NCI-H1092 treated with DMSO at 0.1 percent for 48 hours (cell line): ENCODE results near the gene VPS41.

Experiments used
- DNase-seq: peaks from one replicate; lab custom pipeline; 2025; lab: John Stamatoyannopoulos, UW

VPS41 gene

DNA sequence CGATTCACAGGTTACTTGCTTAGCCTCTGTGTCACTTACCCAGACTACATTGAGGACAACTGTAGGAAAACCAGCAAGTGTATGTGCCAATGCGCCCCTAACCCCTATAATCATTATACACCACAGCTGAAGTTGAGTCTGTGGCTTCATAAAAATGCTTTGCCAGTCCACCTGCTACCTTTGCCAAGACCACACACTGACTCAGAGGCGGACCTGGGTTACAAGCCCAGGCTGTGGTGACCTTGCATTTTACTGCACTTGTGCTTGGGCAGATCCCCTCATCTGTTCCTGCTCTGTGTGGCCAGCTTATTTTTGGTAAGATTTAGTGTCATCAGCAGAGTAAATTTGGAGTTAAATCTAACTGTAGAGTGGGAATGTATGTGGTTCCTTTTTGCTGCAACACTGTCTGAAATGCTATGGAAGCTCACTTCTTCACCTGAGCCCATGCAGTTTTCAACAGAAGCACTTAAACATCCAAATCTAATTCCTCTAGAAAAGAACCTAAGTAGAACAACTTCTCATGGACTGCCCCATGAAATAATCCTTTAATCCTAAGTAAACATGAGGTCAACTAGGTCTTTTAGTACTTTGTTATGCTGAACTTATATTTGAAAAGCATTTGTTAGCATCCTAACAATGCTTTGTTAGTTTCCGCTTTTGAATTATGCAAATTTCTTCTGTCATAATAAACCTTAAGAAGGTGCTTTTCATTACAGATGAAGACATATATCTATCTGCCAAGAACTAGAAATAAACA lies 181.6 kb downstream of the VPS41 start:
- no peak for DNase-seq

DNA sequence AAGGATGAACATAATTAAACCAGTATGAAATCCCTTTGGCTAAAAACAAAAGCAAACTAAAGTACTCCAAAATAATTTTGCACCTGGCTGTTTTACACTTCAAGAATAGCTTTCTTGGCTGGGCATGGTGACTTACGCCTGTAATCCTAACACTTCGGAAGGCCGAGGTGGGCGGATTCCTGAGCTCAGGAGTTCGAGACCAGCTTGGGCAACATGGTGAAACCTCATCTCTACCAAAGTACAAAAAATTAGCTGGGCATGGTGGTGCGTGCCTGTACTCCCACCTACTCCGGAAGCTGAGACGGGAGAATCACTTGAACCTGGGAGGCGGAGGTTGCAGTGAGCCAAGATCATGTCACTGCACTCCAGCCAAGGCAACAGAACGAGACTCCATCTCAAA lies 185.7 kb downstream of the VPS41 start:
- DNase-seq: no peak

DNA sequence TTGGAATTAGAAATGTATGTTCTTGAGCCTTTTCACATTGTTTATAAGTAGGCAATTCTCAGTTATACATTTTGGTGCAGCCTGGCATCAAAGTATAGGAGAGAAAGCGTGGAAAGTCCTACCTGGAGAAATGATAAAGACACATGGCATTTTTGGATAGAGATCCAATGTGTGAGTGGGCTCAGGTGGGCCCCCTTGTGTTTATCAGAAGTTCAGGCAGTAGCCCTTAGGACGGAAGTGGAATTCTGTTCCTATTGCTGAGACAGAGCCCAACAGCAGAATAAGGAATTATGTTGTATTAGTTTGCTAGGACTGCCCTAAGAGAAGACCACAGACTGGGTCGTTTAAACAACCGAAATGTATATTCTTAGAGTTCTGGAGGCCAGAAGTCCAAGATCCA lies 192.6 kb downstream of the VPS41 start:
- no peak for DNase-seq

DNA sequence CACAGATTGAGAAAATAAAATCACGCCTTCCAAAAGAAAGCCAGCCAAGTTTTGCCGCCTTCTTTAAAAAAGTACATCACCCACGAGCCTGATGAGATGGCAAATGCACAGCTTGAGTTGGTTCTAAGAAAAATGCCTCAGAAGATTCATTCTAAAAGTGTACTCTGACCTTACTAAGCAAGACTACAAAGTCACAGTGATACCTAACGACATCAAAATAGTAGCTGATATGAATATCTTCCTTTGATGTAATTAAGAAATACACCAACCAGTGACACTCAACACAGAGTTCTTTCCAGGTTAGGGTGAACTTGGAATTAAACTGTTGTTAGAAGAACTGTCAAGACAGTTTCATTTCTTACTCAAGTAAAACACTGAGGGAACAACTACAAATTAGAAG lies 199.9 kb downstream of the VPS41 start:
- DNase-seq: no peak

DNA sequence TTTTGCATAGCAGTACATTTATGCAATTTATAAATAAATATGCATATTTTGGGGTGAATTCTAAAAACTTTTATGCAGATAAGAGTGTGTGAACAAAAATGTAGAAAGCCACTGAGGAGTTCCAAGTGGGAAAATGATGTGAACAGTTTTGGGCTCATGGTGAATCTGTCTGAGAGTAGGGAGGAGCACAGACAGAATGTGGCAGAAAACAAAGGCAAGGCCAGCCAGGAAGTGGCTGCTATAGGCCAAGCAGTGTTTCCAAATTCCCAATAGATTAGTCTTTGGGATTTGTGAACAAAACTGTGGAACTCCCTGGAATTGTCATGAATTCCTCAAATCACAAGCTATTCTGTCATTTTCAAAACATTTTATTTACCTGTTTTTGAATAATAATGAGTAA lies 204.2 kb downstream of the VPS41 start:
- DNase-seq: no peak

DNA sequence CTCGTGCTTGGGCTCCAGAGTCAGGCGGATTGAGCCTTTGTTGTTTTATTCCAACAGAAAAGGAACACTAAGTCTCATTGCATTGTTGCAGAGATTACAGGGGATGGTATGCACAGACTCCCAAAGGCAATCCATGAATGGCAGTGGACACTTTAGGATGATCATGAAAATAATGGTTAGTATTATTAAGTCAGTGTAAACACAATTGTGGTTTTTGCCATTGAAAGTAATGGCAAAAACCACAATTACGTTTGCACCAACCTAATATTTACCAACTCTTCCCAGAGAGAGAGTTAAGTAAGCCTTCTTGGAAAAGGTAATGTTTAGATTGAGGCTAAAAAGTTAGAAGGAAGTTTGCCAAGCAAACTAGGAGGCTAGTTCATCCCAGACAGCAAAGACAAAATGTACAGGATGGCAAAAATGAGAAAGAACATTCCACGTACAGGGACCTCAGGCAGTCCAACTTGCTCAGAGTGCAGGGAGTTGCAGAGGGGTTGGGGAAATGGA lies 204.9 kb downstream of the VPS41 start:
- DNase-seq: no peak

DNA sequence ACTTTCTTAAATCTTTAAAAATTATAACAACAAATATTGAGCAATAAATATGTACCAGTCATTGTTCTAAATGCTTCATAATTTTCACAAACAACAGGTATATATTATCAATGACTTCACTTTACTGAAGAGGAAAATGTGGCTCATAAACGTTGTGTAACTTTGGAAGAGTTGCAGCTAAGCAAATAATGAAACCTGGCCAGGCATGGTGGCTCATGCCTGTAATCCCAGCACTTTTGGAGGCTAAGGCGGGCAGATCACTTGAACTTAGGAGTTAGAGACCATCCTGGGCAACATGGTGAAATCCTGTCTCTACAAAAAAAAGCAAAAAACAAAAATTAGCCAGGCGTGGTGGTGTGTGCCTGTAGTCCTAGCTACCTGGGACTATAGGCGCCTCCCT lies 205.9 kb downstream of the VPS41 start:
- DNase-seq: no peak

DNA sequence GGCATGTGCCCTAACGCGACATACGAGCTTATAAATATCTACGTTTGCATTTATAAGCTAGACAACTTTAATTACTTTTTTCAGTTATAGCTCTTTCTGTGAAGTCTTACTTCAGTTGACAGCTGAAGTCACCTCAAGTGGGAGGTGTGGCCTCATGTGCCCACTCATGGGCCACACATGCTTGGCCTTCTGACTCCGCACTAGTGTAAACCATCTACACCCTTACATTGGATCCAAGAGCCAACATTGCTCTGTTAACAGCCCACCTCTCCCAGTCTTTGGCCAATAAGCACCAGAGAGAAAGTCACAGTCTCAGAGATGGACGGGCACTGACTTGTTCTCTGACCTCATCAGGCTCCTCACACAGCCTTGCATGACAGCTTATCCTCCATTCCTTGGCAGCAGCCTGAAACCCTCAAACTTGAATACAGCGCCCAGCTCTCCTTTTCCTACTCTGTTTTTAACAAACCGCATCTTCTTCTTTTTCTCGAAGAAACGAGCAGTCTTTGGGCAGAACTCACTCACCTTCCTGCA lies 206.9 kb downstream of the VPS41 start:
- no peak for DNase-seq

DNA sequence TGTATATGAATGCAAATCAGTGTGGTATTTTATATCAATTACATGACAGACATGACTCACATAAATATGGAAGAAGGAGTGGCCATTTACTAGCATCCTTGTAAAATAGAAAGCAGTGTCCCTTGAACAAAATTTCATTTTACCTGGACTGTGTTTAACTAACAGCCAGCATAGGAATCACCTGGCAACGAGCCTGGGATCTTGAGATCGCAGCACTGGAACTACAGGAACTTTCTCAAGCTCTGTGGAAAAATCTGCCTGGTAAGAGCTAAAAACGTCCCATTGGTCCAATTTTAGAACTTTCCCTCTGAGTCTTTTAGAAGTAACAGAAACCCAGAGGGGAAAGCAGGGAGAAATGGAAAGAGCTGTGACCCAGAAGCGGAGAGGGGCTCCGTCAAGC lies 208.9 kb downstream of the VPS41 start:
- no peak for DNase-seq

DNA sequence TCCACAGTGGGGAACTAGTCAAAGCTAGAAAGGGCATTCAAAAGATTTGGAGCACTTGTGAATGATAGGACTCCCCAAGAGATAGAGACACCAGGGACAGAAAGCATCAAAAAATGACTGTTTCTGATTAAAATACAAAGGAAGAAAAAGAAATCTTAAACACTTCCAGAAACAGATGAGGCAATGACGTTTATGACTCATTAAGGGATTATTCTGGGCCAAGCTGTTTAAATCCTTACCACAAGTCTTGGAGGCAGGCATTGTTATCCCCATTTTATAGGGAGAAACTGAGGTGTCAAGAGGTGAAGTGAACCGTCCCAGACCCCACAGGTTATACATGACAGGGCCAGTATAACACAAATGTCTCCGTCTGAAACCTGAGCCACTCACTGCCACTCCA lies 209.5 kb downstream of the VPS41 start:
- DNase-seq: no peak

DNA sequence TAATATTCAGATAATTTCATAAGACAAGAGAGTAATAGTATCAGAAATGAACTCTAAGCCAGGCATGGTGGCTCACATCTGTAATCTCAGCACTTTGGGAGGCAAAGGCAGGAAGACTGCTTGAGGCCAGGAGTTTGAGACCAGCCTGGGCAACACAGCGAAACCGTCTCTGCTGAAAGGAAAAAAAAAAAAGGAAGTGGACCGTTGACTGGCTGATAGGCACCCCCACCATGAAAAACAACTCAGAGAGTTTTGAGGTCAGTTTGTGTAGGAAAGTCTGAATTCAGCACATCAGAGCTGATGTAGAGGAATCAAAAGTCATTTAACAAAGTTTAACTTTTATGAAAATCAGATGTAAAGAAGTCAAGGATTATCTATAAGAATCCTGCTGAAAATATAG lies 214.7 kb downstream of the VPS41 start:
- DNase-seq: no peak

DNA sequence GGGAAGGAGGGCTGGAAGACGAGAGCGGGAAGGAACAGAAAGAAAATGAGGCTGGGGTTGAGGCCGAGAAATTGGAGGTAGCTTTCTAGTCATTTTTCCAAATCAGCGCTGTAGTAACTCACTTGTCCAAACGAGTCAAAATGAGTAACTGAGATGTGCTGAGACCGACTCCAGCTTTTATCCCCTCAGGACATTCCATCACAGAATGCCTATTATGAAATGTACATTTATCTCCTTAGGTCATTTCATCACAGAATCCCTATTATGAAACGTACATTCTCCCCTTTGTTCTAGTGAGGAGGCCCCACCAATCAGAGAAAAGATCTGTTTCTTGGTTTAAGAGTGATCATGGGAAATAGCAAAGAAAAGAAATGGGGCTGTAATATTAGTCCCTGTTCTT lies 222.1 kb downstream of the VPS41 start:
- no peak for DNase-seq

DNA sequence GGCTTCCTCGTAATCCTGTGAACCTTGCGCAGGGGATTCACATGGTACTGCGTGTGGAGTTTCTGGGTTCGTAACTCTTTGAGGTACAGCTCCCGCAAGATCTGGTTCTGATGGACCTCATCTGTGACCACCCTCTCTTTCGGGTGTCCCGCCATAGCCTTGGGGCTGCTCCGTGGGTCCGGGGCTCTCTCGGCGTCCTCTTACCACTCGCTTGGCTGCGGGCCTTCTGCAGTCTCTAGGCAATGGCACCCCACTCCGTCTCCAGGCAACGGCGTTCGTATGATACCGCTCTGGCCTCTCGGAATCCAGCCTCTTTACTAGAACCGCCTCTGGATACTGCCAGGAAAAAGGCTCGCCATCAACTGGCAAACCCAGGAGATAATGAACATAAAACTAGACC lies 223.1 kb downstream of the VPS41 start:
- DNase-seq: no peak

DNA sequence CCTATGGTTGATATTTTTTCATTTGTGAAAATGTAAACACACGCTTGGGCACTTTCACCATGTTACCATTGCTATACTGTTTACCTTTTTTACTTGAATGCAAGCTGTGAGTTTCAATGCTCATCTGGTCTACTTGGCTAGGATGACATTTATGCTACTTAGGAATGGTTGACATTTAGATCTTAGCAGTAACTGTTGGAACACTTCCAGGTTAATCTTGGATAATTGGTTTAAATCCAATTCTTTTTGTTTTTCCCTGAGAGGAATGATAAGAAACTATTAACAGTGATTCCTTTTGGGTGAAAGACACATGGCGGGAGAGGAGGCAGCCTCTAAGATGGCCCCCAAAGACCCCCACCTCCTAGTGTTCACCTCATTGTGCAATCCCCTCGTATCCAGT lies 226.4 kb downstream of the VPS41 start:
- DNase-seq: peak; percentile 93

DNA sequence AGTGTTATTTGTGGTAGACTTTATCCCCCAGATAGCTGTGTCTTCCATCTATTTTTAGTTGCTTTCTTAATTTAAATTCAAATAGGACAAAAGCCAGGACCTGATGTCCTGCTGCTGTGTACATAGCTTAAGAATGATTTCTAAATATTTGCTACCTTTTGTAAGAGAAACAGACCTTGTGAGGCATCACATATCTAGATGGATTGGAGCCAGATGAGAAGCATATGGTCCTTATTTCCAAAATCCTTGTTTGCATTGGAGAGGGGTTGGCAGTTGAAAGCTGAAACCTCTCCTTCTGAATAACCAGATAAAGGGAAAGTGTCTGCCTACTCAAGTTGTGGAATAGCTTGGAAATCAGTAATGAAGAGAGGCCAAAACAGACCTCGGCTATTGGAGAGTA lies 227.1 kb downstream of the VPS41 start:
- DNase-seq: peak; percentile 100

DNA sequence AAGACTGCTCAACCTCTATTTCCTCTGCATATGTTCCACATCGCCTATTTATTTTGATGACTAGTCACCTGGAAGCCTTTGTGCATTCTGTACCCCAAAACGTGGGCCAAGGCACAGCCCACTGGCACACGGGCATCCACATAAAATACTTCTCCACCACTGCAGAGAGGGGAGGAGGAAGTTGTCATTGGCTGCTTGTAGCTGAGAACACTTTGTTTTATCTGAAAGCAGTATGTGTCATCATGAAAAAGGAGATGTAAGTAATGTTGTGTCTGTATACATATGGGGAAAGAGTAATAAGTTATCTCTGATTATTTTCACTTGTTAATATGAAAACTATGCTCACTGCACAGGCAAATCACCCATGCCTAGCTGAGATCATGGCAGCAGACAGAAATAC lies 229.6 kb downstream of the VPS41 start:
- no peak for DNase-seq

DNA sequence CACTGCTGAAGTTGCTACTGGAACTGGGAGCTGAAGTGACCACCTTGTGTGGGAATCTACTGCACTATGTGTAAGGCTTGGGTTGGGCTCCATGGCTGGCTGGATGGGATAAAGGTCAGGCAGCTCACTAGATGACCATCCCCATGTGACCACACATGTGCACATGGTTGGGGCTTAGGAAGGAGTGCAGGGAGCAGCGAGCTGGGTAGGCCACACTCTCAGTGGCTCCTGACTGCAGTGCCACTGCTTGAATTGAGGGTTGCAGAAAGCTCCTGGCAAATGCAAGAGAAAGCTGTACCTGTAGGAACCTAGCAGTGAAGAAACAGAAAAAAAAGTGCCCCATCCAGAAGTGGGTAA lies 230.3 kb downstream of the VPS41 start:
- DNase-seq: no peak

DNA sequence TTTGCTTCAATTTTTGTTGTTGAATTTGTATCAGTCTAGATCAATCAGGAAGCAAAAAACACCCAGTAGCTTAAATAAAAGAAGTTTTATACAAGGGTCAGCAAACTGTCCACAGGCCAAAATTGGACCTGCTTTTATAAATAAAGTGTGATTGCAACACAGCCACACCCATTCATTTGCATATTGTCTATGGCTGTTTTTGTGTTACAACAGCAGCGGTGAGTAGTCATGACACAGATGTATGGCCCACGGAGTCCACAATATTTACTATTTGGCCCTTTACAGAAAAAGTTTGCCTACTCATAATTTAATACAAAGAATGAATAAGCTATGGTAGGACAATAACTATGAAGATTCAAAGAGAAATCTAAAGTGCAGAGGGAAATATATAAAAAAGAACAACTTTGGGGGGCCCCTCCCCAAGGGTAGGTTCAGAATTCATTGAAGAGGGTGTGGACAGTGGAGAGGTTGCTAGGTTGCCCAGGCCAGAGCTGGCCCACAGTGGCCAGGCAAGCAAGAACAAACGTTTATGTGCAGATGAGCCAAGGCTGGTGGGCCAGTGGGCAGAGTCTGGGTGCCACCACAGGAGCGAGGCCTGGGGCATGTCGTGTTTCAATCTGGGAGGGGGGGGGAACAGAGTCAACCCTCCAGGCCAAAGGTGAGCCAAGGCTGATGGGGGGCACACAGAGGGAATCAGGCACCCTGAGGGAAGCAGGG lies 230.9 kb downstream of the VPS41 start:
- DNase-seq: no peak

DNA sequence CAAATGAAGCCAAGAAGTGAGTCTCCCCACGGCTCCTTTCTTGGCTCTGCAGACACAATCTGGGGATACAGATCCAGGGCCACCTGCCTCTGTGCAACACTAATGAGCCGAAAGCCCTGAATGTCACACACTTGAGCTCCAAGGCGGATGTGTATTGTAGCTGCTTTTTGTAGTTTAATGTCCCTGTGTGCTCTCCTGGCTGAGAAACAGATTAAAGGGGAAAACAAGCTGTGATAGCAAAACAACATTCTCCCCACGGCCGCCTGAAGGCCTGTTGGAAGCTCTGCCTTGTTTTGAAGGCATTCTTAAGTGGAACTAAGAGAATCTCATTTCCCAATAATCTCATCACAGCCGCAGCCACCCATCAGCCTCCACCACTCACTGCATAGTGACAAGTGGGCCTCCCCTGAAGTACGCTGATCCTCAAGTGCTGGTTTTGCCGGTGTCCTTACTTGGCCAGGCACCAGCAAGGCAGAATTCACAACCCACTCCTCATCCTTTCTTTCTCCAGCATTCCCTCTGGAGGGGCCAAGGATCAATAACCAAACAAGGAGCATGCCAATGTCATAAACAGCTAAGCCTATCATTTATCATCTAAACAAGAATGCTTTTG lies 233.4 kb downstream of the VPS41 start:
- DNase-seq: peak; percentile 86

DNA sequence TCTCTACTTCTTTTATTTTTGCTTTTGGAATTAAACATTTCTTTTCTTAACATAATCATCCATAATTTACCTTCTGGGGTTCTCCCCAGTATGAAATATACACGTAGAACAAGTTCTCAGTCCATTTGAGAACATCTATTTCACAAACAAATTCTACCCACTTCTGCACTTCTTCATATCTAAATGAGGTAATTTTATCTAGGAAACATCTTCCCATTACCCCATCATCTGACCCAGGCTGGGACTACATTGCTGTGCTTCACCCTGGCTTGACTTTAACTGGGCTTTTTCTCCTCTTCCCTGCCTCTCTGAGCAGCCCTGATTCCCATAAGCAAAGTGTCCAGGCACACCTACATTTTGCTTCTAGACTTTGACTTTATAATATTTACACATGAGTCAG lies 234.5 kb downstream of the VPS41 start:
- no peak for DNase-seq

DNA sequence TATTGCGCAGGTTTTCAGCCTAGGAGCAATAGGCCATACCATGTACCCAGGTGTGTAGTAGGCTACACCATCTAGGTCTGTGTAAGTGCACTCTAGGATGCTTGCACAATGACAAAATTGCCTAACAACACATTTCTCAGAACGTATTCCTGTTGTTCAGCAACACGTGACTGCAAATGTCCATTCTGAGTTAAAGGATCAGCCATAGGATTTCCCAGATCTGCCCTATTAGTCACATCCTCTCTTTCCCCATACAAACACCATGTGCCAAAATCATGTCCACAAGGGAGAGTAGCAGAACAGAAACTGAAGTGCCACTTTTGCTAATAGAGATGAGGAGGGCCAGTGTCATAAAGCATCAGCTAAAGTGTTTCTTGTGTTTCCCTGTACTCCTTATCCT lies 235.2 kb downstream of the VPS41 start:
- DNase-seq: peak; percentile 56
